GDM1 (cell line): Measurements from ENCODE around the gene LRRTM2.

ENCODE experiments used
- DNase-seq: peaks from one replicate; lab custom pipeline; 2025; lab: John Stamatoyannopoulos, UW

Gene LRRTM2

DNA sequence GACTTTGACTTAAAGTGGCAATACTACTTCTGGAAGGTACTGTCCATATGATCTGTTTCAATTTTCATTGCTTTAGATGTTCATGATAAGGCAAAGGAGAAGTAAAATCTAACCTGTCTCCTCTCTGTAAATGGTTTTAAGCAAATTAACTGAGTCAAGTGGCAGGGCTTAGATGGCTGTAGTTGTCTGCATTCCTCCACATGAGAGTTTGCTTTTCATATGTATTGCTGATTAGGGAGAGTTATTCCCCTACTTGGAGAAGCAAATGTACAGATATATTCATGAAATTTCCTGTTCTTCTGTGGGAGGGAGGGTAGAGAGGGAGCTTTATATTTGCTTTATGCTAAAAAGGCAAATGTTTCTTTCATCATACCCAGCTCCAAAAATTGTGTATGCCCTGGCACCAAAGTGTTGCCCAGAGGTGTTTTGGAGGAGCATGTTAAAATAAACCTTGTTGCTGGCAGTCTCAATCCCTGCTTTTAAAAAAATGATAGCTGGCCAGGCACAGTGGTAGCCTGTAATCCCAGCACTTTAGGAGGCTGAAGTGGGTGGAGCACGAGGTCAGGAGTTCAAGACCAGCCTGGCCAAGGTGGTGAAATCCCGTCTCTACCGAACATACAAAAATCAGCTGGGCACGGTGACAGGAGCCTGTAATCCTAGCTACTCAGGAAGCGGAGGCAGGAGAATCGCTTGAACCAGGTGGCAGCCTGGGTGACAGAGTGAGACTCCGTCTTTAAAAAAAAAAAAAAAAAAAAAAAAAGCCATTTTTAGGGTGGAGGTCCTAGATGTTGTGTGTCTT is 3.5 kb upstream of the LRRTM2 start:
- DNase-seq, result no peak

DNA sequence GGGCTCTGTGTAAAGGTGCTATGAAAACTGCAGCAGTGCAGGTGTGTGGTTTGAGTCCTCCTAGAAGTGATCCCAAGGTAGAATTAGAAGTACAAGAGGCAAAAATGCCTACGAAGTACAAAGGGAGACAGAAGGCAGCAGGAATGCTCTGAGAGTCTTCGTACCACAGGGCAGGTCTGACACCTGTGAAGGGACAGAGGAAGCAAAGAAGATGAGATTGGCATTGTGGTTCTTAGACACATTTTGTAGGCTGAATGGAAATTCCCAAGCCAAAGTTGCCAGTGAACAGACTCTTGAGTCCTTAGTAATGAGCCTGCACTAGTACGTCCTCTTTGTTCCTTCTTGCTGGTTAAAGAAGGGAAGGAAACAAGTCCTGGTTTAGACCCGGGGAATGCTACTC is 1.7 kb upstream of the LRRTM2 start:
- DNase-seq, result no peak

DNA sequence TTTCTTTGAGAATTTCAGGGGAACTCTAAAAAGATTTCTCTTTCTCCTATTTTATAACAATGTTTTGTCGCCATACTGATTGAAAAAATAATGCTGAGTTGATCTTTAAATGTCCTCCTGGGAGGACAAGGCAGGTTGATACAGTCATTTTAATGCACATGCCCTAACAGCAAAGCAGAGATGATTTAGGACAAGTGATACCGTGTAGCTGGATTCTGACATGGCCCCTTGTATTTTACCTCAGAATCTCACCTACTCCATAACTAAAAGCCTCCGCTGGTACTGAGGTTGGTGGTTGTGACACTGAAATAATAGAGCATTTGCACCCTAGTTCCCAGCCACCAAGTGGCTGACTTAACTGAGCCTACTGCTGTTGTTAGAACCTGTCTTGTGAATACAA is 811 bp upstream of the LRRTM2 start:
- DNase-seq, result no peak

DNA sequence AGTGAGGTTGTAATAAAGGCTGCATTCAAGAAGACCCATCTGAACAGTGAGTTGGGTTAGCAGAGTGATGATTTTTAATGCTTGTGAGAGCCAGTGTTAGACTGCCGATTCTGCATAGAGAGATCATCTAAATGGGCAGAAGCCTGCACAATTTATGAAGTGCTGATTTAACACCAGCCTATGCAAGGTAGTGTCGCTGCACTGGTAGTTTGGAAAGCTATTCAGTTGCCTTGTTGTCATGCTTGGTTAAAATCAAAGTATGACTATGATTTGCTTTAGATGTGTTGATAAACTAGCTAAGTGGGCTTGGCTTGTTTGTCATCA is 379 bp upstream of the LRRTM2 start:
- no peak for DNase-seq

DNA sequence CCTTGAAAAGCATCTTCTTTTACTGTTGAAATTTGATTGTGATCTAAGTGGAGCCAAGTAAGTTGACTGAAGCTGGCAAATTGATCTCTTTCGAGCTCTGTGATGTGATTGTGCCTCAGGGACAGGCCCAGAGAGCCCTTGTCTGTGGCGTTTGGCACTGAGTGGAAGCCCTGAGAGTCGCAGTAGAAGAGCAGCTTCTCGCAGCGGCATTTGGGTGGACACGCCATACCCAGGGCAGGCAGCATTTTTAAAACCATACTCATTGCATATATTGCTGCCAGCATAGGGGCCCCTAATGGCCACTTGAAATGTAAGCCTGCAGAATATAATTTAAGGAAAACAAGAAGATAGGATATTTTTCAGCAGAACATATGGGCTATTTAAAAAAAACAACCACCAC is 894 bp downstream of the LRRTM2 start:
- DNase-seq, result no peak

DNA sequence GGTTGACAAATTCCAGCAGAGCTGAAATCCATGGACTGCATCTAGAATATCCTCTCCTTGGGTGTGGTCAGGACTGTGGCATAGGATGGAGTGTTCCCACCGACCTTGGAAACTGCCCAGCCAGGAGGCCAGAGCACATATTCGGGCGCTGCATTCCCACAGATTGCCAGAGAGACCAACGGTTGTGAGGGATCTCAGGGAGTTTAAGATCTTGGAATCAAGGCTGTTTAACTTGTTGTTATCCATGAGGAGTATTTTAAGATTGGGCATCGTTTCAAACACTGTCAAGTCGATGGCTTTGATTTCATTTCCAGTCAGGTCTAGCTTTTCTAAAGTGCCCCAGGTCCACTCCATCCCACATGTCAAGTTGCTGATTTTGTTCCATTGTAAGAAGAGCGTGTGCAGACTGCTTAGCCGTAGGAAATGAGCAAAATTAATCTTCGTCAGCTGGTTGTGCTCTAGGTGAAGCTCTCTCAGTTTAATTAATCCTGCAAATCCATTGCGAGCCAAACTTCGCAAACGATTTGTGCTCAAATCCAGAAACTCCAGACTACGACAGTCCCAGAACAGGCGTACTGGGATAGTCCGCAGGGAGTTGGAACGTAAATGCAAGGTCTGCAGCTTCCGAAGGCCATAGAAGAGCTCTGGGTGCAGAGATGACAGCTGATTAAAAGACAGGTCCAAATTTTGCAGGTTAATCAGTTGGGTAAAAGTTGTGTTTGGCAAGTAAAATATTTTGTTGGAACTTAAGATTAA is 1.5 kb downstream of the LRRTM2 start:
- DNase-seq, result no peak

DNA sequence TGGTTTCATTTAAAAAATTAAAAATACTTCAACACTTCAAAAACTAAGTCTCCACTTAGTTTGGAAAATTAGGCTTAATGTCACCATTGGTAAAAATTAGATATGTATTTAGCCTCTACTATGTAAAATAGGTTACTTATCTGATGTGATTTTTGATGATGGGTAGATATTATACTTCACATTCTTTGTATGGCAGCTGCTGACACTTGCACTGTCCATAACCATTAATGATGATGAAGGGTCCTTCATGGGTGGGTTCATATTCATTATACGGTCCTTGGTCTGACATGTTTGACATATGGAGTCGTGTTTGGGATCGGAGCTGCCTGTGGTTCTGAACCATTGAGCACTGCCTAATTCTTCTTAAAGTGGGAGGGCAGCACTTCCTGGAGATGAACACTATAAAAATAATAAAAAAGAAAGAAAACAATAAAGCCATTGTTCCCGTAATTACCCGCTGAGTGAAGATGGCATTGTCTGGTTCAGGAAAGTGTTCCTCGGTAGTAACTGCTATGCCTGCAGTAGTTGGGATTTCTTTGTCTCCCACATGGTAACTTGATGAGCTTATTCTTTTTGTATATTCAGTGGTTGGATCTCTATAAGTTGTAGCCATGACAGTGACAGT is 2.2 kb downstream of the LRRTM2 start:
- DNase-seq, result no peak

DNA sequence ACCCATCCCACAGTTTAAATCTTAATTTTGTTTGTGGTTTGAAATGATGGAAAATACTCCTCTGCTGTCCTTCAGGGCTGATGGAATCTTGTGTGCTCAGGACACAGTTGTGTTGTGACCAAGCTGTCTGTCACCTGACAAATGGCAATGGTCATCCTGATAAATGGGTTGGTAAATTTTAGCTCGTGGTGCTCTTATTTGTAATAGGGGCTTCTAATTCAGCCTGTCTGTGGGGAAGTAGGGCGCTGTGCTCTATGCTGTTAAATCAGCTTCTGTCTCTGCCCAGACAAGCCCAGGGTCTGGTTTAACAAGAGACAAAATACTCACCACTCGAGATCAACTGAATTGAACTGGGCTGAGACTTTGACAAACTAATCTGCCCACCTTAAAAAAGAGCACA is 4.5 kb downstream of the LRRTM2 start:
- no peak for DNase-seq

DNA sequence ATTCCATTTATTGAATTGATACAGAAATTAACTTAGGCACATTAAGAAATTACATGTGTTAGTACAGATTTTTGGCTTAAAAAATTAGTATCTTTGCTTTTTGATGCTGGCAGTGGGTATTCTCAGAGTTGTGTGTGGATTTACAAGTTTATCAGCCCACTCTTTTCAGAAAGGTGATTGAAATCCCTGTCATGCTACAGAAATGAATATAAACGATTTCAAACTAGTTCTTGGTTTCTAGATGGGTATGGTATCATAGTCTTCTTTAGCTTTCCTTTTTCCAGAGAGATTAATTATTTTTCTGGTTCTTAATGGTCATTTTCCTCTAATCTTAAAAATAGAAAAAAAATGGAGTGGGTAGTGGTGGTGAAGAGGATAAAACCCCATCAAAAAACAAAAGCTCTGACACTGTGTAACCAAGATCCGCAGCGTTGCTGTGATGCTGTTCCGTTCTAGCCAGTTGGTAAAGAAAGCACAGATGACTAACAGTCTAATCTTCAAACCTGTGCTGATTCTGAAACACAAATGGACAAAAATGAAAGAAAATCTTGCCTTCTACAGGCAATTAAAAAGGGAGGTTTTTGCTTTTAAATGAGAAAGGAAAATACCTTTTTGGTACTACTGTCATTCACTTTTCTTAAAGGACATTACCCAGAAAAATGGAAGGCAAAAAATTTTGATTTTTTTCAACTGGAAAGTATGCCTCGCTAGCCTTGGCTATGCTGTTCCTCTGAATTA is 5.2 kb downstream of the LRRTM2 start:
- no peak for DNase-seq

DNA sequence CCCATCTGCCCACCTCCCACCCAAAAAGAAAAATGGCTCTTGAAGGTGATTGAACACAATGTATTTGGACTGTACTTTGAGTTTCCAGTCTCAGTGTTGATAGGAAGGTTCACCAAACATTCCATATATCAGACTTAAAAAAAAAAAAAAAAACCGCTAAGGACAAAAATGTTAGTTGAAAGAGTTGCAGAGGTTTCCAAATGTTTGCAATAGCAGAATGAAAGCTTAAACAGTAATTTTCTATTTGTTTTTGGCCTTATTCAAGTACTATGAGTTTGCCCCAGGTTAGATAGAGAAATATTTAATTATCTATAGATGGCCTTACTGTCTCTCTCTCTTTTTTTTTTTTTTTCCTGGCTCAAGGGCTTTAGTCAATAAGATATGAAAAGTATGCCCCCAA is 6.1 kb downstream of the LRRTM2 start:
- no peak for DNase-seq

DNA sequence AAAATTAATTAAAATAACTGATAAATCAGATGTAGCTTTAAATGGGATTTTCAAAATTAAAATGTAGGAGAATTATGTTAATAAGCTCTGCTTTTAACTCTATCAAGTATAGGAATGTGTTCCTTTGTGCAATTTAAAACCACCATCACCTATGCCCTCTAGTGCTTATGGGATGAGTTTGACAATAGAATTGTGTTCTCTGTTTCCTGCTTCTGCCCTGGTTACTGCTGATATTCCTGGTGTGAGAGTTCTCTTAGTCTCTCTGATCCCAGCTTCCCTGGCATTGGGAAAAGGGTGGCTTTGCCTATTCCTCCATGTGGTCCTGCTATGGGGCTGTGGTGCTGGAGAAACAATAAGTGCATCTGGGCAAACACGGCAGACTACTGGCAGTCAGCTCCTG is 8.1 kb downstream of the LRRTM2 start:
- no peak for DNase-seq

DNA sequence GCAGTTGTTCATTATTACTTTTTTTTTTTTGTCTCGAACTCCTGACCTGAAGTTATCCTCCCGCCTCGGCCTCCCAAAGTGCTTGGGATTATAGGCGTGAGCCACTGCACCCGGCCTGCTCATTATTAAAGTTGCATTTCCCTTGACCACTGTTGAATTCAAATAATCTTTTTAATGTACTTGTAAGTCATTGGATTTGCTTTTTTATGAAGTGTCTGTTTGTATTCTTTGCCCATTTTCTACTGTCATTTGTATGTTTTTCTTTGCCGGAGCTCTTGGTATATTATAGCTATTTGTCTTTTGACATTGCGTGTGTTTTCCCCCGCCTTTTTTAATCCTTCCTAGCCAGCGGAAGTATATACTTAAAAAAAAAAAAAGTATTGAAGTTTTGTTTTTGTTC is 22.0 kb downstream of the LRRTM2 start:
- no peak for DNase-seq

DNA sequence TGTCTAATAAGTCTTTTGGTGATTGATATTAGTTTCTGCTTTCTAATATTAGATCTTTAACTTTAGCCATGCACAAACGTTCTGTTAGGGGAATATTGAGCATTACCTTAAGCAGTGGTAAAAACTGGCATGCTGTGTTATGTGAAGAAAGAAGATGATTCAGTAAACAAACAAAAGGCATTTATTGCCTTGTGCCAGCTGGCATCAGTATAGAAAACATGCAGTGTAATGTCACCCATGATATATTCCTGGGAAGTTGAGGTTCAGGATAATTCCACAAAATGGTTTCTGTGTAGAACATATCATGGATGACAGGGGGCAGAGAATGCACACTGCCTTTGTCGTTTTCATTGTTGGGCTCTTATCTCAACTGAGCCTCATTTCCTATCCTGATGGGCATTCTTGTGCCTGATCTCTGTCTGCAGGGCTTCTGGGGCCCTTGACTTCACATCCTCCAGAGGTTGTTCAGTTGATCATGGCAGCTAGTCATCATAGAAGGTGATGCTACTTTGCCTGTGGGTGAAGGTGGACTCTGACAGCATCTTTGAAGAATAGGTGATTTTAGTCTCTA is 24.2 kb downstream of the LRRTM2 start:
- no peak for DNase-seq

DNA sequence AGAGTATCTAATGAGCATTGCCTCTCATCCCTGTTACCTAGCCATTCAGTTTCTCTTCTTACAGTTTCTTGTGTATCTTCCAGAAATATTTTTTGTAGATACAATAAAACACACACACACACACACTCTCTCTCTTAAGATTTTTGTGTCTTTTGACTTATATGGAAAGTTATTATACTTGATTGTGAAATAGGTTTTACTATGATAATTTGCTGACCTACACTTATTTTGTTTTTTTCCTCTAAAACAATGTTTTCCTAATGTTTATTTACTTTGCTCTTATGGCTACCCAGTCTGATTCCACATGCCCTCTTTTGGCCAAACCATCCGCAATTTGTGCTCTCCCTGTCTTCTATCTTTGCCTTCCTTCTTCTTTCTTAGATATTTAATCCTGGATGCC is 25.3 kb downstream of the LRRTM2 start:
- no peak for DNase-seq

DNA sequence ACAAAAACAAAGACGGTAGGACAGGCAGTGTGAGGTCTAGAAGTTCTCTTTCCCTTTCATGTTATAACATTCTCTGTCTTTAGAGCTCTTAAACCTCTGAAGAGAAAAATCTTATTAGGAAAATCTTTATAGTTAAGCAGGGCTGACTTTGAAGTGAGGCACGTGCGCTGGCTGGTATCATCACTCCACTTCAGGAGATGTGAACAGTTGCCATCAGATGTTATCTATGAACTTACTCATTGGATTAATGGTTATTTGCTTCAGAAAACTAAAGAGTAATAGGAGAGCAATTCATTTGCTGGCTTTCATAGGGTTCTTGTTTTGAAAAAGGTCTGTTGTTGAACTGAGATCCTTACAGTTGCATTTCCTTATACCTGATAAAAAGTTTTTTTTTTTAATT is 25.7 kb downstream of the LRRTM2 start:
- DNase-seq, result no peak

DNA sequence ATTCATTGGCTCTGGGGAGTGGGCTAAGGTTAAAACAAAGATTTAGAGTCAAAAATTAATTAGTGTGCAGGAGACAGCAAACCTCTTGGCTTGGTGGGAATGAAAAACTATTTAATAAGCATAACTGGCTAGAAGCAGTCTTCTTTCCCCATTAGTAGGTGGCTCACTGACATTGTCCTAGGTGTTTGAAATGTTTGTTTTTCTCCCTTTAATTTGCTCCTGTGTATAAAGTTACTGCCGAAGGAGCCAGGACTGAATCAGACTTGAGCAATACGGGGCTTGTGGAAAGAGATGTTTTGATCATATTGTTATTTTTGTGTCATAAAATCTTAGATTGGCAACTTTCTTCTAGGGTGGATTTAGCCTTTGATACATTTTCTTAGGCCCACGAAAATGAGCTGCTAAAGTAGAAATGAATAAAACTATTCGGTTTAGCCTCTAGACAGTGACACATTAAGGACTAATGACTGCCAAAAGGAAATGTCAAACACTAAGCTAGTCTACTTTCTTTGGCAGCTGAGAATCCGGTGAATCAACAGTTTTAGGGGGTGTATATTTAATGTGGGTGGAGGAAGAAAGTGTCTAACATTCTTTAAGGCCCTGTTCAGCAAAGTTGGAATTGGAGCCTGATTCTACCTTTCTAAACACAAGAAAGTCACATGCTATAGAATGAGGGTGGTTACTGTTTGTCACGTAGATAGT is 30.2 kb downstream of the LRRTM2 start:
- DNase-seq, result no peak

DNA sequence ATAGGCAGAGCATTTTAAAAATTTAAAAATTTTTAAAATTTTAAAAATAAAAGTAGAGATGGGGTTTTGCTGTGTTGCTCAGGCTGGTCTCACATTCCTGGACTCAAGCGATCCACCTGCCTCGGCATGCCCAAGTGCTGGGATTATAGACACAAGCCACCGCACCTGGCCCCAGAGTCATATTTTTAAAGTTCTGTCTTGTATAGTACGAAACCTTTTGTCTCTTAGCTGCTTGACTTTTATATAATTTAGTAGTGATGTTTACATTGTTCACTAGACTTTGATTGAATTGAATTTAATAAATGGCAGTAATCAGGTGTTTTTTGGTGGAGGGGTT is 31.0 kb downstream of the LRRTM2 start:
- no peak for DNase-seq

DNA sequence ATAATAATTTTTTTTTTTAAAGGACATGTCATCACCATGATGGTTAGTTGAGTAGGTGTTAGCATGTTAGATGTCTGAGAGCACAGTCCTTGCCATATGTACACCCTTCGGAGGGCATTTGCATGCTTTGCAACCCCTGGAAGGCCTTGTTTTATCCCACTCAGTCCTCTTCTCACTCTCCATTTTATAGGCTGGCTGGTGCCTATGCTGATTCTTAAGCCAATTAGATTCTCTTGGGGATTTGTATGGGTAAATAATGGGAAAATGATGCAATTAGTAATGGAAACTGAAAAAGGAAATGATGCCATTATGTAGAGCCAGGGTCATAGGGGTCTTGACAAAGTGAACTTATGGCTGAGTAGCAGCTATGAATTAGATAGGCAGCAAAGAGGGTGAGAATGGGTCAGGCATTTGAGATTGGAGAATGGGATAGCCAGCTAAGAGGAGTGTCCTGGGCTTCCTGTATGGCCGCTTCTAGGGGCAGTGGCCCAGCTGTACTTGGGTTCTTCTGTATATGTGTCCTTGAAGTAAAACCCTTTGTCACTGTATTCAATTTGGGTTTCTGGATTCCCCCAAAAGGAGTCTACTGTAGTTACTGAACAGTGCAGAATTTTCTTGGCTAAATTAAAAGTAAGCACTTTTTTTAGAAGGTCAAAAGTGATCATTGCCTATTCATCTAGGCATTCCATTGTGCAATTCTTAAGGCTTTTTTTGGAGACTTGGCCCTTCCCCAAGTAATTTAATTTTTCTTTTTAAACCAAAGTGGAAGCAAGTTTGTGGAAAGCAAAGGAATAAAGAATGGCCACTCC is 31.6 kb downstream of the LRRTM2 start:
- DNase-seq, result no peak

DNA sequence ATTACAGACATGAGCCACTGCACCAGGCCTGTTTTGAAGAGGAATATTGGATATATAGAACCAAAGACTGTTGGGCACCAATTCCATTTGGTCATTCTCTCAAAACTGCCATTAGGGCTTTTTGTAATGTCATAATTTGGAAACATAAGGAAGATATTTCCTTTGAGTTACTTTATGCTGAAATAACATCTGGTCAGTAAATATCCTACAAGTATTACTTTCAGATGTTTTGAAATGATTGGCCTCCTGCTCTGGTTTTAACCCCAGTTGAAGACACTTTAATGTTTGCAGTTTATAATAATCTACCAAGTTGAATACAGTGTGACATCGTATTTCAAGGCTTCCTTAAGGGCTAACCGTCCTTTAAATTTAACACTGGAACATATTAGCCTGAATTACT is 33.6 kb downstream of the LRRTM2 start:
- no peak for DNase-seq

DNA sequence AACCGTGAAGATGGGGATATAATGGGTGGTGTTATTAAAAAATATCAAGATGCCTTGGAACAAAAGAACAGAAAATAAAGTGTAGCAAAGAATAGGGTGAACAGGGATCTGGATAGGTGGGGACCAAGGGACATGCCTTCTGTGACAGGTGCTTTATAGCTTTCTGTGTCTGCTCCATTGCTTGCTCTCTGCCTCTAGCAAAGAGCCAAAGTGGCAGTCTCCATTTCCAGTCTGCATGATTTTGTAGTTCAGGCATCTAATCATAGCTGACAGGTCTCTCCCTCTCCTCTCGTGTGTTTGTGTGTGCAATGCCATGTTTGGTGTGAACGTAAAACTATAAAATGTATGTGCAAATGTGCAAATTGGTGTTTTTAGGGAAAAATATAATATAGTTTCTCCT is 35.0 kb downstream of the LRRTM2 start:
- DNase-seq, result no peak

DNA sequence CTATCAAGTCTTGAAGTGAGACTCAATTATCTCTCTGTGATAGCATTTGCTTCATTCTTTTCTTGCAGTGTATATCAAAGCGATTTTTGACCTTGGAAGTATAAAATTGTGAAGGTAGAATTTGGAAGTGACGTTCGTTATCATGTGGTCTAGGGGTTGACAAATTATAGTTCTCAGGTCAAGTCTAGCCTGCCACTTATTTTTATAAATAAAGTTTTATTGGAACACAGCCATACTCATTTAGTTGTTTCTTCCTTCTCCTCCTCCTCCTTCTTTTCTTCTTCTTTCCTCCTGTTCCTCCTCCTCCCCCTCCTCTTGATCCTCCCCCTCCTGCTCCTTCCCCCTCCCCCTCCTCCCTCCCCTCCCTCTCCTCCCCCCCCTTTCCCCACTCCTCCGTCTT is 38.0 kb downstream of the LRRTM2 start:
- DNase-seq, result no peak
